Measurements from ENCODE around the gene NMT2.
A peak's percentile ranks its signal among the peaks of the same experiment; 100 is the strongest.

Gene NMT2

DNA sequence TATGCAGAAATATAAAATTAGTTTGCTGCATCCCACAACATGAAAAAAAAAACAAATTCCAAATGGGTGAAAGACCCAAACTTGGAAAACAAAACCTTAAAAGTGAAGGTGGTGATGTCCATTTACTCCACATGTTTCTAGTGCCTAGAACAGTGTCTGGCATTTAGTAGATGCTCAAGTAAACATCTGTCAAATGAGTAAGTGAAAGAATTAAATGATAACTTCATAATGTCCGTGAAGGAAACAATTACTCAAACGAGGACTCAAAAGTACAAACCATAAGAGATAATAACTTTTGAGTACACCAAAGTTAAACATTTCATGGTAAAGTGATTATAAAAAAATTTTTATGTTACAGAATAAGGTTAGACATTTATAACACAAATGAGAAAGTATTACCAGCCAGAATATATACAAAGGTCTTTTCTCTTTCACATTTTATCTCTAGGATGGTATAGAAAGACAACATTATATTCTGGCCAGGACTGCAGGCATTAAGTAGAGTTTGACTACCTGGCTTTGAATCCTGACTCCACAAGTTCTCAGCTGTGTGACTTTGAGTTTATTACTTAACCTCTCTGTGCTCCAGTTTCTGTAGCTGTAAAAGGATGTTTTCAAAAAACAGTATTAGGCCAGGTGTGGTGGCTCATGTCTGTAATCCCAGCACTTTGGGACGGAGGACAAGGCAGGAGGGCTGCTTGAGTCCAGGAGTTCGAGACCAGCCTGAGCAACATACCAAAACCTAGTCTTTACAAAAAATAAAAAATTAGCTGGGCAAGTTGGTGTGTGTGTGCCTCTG is 20.7 kb downstream of the NMT2 start:
- DNase-seq (ENCODE audit: low read depth, low spot score) = no peak
- no peak overlapping the region for H3K27ac ChIP-seq

DNA sequence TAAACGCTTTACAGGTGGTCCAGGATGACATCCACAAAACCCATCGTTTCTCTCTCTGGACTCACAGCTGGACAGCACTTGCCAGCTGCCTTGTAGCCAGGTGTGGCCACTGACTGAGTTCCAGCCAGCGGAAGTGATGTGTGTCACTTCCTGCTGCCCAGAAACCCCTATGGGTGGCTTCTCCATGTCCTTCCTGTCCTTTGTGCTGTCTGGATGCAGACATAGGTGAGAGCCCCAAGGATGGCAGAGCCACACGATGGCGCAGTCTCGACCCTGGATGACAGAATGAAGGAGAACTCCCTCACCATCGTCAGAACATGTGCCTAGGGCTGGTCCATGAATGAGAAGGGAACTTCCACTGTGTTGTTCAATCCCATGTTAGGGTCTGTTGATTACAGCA is 22.1 kb downstream of the NMT2 start:
- no peak for DNase-seq (ENCODE audit: low read depth, low spot score)
- H3K27ac ChIP-seq = no peak overlapping the region

DNA sequence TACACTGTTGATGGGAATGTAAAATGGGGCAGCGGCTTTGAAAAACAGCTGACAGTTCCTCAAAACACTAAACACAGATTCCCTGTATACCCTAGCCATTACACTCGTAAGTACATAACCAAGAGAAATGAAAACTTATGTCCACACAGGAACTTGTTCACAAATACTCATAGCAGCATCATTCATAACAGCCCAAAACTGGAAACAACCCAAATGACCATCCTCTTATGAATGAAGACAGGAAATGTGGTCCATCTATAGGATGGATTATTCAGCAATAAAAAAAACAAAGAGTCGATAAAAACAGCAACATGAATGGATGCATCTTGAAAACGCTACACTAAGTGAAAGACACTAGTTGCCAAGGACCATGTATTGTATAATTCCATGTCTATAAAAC is 23.7 kb downstream of the NMT2 start:
- no peak overlapping the region for H3K27ac ChIP-seq
- no peak for DNase-seq (ENCODE audit: low read depth, low spot score)

DNA sequence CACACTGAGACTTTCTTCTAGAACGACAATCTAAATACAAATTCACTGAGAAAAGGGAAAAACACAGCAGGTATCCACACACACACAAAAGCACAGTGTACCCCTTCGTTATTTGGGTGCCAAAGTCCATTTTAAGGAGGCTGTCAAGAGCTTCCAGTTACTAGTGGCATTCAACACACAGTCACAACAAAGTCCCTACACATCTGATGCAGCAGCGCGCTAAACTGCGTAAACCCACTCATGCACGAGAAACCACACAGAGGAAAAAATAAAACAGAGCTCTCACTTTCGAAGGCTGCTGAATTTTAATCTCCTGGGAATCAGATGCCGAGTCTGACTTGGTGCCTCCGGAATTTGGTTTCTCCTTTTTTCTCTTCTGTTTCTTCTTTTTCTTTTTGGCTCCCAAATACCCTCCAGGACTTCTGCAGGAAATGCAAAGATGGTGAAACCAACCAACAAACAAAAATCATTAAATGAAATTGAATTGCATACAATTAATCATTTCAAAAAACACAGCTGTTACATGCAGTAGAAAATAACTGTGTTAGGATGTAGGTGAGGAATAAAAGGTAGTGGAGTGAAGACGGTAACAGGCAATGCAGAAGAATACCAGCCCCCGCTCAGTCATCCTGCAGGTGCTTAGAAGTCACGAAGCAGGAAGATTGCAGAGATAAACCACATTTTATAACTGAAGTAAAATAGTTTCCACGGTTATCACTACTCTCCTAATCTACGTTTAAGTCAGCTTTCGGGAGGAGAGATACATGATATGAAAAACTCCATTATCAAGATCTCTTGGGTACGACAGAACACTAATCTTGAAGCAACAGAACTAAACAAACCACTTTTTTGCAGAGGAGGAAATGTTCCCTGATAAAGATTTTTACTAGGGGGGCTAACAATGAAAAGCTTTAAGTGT is 27.1 kb downstream of the NMT2 start:
- DNase-seq (ENCODE audit: low read depth, low spot score) = no peak
- H3K27ac ChIP-seq = no peak overlapping the region

DNA sequence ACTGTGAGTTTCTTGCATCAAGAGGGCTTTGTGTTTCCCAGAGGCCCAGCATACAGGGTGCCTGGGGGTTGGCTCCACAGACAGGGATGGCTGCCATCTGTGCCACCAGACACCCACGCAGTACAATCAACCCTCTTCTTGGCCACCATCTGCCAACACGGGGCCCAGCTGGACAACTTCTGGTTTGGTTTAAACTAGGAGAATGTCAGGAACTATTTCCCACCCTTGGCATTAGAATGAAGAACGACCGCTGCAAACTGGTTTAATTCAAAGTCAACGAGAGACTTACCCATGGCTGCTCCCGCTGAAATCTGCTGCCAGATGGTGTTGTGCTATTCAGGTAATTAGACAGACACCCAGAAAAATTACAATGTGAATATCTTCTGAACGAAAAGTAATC is 27.8 kb downstream of the NMT2 start:
- H3K27ac ChIP-seq = no peak overlapping the region
- DNase-seq (ENCODE audit: low read depth, low spot score) = no peak

DNA sequence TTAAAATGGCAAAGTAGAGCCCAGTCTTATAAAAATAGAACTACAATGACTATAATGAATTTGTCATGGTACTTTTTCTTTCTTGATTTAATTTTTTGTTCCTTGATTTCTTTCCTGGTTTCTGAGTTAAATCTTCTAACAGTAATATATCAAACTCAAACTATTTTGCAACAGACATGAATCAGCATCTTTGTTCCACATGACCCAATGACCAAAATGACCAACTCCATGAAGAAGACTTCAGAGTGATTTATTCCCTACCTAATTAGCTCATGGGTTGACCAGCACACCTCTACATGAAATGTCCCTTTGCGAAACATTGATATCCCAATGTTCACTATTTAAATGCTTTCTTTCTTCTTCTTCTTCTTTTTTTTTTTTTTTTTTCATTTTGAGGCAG is 30.9 kb downstream of the NMT2 start:
- no peak overlapping the region for H3K27ac ChIP-seq
- no peak for DNase-seq (ENCODE audit: low read depth, low spot score)

DNA sequence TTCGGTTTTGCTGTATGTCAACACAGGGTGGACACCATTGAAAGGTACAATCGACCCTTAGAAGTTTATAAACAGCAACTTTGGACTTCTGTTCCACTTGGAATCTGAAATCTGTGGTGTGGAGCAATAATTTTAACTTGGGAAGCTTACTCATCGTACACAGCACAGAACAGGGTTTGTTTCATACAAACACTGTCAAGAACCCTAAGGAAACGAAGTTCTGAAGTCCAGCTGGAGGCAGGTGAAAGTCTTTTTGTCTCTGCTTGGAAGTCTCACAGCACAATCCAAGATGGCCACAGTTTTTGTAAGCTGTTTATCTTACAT is 31.5 kb downstream of the NMT2 start:
- no peak for DNase-seq (ENCODE audit: low read depth, low spot score)
- no peak overlapping the region for H3K27ac ChIP-seq

DNA sequence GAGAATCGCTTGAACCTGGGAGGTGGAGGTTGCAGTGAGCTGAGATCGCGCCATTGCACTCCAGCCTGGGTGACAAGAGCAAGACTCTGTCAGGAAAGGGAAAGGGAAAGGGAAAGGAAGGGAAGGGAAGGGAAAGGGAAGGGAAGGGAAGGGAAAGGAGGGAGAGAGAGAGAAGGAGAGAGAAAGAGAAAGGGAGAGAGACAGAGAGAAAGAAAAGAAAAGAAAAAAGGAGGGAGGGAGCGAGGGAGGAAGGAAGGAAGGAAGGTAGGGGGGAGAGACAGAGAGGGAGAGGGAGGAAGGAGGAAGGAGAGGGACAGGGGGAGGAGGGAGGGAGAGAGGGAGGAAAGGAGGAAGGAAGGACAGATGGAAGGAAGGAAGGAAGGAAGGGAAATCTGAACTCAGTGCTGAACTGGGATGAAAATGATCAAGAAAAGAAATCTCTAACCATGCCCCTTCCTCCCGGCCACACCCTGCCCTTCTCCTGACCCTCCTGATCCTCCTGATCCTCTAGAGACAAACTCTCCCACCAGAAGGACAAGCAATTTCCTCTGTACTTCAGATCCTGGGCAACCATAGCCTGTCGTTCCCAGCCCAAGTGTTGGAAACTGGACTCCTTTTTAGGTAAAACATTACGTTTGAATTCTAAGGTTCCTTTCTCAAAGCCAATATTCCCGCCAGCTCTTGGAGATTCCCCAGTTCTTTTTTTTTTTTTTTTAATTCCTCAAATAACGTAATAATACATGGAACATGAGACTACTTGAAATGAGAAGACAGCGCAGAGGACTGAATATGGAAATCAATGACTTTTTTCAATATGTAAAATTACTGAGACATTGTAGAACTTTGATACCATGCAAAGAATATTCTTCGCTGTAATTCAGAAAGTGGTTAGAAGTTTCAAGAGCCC is 32.1 kb downstream of the NMT2 start:
- no peak overlapping the region for H3K27ac ChIP-seq
- DNase-seq (ENCODE audit: low read depth, low spot score) = no peak

DNA sequence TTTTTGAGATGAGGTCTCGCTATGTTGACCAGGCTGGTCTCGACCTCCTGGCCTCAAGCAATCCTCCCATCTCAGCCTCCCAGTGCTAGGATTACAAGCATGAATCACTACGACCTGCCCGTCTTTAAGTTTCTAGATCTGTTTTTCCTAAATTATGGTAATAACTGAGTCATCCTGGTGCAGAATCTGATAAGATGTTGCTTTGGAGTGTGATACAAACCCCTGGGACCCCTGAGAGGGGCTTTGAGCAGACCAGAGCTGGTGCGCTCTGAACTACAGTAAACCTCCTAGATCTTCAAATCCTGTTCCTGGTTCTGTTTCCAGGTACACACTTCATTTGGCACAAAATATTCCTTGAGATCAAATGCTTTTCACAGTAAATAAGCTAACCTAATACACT is 37.2 kb downstream of the NMT2 start:
- no peak for DNase-seq (ENCODE audit: low read depth, low spot score)
- no peak overlapping the region for H3K27ac ChIP-seq

DNA sequence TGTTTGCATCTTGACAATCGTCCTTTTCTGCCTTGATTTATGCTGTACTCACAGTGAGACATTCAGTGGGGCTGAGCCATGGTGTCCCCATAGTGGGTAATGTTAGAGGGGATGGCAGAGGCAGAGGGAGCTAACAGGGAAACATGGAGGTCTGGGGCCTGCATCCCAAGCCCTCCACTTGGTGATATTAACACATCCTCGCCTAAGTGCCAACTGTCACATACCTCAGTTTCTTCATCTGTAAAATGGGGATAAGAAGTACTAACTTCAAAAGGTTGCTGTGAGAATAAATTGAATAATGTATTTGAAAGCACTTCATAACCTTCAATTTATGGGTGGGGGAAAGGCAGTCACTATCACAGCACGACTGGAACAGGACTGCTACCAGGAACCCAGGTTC is 43.6 kb downstream of the NMT2 start:
- DNase-seq (ENCODE audit: low read depth, low spot score) = no peak
- no peak overlapping the region for H3K27ac ChIP-seq

DNA sequence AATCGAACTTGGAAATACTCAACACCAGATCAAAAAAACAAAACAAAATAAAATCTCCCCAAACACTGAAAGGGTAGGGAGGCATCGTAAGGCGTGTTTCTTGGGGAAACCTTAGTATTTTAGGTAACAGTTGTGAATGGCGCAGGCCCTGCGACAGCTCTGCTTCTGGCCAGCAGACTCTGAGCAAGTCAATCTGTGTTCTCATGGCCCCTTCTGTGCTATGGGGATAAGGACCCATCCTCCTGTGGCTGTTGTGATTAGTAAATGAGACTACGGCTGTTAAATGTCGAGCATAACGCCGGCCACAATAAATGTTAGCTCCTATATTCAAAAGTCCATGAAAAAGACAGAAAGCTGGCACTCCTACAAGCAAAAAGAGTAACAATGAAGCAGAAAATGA is 44.3 kb downstream of the NMT2 start:
- no peak for DNase-seq (ENCODE audit: low read depth, low spot score)

DNA sequence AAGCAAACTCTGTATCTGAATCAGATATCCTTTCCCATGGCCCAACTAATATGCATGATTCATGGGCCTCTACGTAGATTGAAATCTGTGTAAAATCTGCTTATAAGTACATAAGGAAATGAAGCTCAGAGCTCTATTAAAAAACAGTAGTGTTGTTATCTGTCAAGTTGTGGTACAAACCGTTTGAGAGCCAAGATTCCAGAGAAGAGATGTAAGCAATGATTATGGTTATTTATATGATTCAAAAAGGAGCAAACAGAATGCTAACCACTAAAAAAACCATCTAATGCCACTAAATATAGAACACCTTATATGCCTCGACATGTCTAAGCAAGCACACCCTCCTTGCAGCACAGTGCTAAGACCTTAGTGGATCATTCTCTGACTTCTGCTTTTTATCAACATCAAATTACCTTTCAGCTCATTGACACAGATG is 44.7 kb downstream of the NMT2 start:
- DNase-seq (ENCODE audit: low read depth, low spot score) = peak; percentile 98
- H3K27ac ChIP-seq = peak overlapping the region; percentile 76

More for the DNA sequence above, 44.3 kb downstream of the NMT2 start:
- peak overlapping the region; percentile 76 for H3K27ac ChIP-seq

DNA sequence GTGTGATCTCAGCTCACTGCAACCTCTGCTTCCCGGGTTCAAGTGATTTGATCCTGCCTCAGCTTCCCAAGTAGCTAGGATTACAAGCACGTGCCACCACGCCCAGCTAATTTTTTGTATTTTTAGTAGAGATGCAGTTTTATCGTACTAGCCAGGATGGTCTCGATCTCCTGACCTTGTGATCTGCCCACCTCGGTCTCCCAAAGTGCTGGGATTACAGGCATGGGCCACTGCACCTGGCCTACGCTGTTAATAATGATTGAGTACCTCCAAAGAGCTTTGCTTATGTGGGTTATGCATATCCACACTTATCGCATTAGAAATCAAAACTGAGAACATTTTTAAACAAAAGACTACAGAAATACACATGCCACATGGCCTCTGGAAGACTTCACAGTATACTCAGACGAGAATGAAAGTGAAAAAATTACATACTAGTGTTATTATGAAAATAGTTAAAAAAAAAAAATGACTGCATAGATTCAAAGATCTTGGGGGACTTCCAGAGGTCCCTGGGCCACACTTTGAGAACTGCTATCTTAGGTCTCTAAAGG is 45.9 kb downstream of the NMT2 start:
- peak overlapping the region; percentile 76 for H3K27ac ChIP-seq
- no peak for DNase-seq (ENCODE audit: low read depth, low spot score)

DNA sequence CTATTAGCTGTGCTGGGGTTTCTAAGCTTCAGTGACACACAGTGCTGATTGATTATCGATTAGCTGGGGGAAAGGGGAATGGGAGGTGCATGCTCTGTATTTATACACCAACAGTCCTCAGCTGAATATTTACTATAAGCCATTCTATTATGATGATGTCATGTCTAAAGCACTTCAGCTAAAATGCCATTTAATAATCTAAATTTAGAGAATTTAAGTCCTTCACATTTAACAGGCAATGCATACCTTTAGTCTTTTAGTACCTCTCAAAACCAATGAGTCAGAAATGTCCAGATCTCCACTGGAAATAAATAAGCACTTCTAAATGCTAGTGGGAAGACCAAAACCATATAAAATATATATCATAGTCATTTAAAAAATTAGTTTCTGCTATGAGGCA is 46.8 kb downstream of the NMT2 start:
- no peak for DNase-seq (ENCODE audit: low read depth, low spot score)
- H3K27ac ChIP-seq = no peak overlapping the region

DNA sequence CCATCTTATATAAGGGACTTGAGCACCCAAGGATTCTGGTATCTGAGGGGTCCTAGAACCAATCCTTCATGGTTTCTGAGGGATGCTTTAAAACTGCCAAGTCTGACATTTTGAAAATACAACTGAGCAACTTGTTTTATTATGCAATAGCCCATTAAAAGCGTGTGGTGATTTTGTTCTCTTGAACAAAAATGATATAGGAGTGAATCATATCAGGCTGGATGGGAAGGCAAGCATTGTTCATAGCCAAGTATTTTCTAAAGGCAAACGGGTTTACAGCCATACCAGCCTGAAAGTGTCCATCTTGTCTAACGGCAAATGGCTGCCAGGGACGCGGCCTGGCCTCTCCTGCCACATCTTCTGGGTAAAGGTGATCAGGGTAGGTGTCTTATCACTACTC is 48.0 kb downstream of the NMT2 start:
- peak; percentile 41 for DNase-seq (ENCODE audit: low read depth, low spot score)
- H3K27ac ChIP-seq = peak overlapping the region; percentile 44

DNA sequence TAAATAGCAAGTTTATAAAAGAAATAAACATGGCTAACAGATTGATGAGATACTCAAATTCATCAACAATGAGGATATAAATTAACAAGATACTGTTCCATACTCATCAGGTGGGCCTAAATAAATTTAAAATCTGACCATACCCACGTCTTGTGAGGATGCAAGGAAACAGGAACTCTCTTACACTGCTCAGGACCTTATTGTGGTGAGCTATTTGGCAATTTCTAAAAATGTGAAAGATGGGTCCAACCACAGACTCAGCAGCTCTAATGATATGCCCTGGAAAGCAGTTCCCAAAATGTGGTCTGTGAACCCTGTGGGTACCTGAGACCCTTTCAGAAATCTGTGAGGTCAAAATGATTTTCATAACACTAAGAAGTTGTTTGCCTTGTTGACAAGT is 49.9 kb downstream of the NMT2 start:
- no peak overlapping the region for H3K27ac ChIP-seq
- no peak for DNase-seq (ENCODE audit: low read depth, low spot score)

DNA sequence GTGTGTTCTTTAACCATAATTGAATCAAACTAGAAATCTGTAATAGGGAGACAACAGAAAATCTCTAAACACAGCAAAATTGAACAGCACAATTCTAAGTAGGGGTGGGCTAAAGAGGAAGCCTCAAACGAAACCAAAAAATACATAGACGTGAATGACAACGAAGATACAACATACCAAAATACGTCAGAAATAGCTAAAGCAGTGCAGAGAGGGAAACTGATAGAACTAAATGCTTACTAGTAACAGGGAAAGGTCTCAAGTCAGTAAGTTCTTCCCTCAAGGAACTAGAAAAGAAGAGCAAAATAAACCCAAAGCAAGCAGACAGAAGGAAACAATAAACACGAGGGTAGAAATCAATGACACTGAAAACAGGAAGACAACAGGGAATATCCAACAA is 52.3 kb downstream of the NMT2 start:
- DNase-seq (ENCODE audit: low read depth, low spot score) = no peak
- H3K27ac ChIP-seq = no peak overlapping the region

DNA sequence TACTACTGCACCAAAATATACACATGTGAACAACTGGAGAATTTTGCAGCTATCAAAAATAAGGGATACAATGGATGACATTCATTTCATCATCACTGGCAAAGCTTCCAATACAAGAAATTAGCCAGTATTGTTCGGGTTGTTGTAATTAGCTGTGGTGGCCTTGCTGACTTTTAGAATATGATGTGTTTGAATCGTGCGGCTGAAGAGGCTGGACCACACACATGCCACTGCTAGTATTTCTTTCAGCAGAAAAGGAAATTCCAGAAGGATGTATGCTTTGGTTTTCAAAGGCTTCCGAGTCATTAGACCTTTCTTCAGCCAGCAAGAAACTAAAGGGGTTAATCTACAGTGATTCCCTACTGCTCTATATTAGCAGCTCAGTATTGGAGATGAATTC is 54.7 kb downstream of the NMT2 start:
- no peak overlapping the region for H3K27ac ChIP-seq
- DNase-seq (ENCODE audit: low read depth, low spot score) = no peak

DNA sequence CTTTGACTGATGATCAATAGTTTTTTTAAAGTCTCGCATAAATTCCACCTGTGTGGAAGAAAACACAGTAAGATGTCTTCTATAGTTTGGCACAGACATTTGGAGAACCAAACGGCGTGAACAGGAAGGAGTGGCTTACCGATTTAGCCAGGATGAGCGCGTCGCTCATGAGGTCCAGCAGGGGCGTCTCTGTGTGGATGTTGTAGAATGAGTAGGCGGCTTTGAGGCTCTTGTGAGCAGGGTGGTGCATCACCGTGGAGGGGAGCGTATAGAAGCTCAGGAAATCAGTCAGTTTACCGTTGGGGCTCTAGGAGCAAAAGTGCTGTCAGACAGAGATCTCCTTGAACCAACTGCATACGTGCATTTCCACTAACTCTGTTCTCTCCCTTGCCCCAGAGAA is 55.8 kb downstream of the NMT2 start:
- no peak overlapping the region for H3K27ac ChIP-seq
- DNase-seq (ENCODE audit: low read depth, low spot score) = no peak

DNA sequence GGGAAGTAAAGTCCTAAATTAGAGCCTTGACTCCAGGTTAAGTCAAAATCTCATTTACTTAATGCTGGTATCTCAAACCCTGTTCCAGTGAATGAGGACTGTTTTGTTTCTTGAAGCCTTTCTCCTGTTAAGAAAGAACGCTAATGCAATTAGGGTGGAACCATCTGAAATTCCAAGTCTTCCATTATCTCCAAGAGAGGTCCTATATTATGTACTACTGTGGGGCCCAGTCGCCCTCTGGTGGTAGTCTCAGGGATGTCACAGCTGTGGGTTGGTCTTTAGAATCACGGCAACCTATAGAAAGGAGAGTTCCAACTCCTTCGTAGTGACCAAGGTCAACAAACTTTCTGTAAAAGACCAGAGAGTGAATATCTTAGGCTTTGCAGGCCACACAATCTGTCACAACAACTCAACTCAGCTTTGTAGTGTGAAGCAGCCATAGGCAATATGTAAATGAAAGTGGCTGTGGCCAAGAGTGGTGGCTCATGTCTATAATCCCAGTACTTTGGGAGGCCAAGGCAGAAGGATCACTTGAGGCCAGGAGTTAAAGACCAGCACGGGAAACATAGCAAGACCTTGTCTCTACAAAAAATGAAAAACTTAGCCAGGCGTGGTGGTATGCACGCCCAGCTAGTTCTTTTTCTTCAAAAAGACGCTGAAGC is 62.0 kb downstream of the NMT2 start:
- peak overlapping the region; percentile 29 for H3K27ac ChIP-seq
- DNase-seq (ENCODE audit: low read depth, low spot score) = no peak

Data from epithelial cell of prostate (primary cell).